ENCODE measurements around the gene ZNF408.
A peak's percentile ranks its signal among the peaks of the same experiment; 100 is the strongest.
"Not testable (repeated sequence)": the region's sequence is repeated elsewhere in the genome, so short reads cannot be mapped to it uniquely, and the experiment has no call there.

Gene ZNF408

GRCh38 chr11:46710821-46711269 lies 10.0 kb downstream of the ZNF408 start:
- H3K27me3 ChIP-seq (ENCODE audit: insufficient read depth, poor library complexity, severe bottlenecking), result no peaks in the 10 kb centered on the region
- peak; percentile 42; the same call in 1 of the 3 replicates for ATAC-seq (ENCODE audit: low read depth)
- no peak overlapping the region for H3K4me3 ChIP-seq (ENCODE audit: severe bottlenecking)
- TF ChIP-seq CTCF (IDR thresholded peaks at IDR 0.05; ENCODE audit: poor library complexity, severe bottlenecking), result no peak
- peaks cover 8% of the 10 kb centered on the region for H3K36me3 ChIP-seq (ENCODE audit: low read depth)
- no peaks in the 10 kb centered on the region for H3K9me3 ChIP-seq (ENCODE audit: severe bottlenecking)
- no peak for DNase-seq (ENCODE audit: low spot score)
- peak overlapping the region; percentile 1 for H3K27ac ChIP-seq (ENCODE audit: poor library complexity, severe bottlenecking)
- peaks cover 7% of the 10 kb centered on the region for H3K4me1 ChIP-seq (ENCODE audit: insufficient read depth, poor library complexity, severe bottlenecking)

GRCh38 chr11:46711303-46711702 lies 10.5 kb downstream of the ZNF408 start:
- ATAC-seq (ENCODE audit: low read depth), result no peak
- H3K27ac ChIP-seq (ENCODE audit: poor library complexity, severe bottlenecking), result peak overlapping the region; percentile 1

GRCh38 chr11:46712874-46713576 lies 12.2 kb downstream of the ZNF408 start:
- H3K4me1 ChIP-seq (ENCODE audit: insufficient read depth, poor library complexity, severe bottlenecking), result peaks cover 12% of the 10 kb centered on the region

More at GRCh38 chr11:46711303-46711702, 10.5 kb downstream of the ZNF408 start:
- H3K4me1 ChIP-seq (ENCODE audit: insufficient read depth, poor library complexity, severe bottlenecking), result peaks cover 7% of the 10 kb centered on the region
- no peak for DNase-seq (ENCODE audit: low spot score)
- 0 out of 2 replicates have a peak, but pooled peaks cover 4% of the 10 kb centered on the region for H3K36me3 ChIP-seq (ENCODE audit: low read depth)
- no peak for TF ChIP-seq CTCF (IDR thresholded peaks at IDR 0.05; ENCODE audit: poor library complexity, severe bottlenecking)
- no peaks in the 10 kb centered on the region for H3K9me3 ChIP-seq (ENCODE audit: severe bottlenecking)
- no peak overlapping the region for H3K4me3 ChIP-seq (ENCODE audit: severe bottlenecking)
- no peaks in the 10 kb centered on the region for H3K27me3 ChIP-seq (ENCODE audit: insufficient read depth, poor library complexity, severe bottlenecking)

GRCh38 chr11:46717825-46718154 lies 17.0 kb downstream of the ZNF408 start:
- not testable (repeated sequence) for DNase-seq (ENCODE audit: low spot score); ATAC-seq (ENCODE audit: low read depth); H3K36me3 ChIP-seq (ENCODE audit: low read depth); H3K9me3 ChIP-seq (ENCODE audit: severe bottlenecking); H3K4me3 ChIP-seq (ENCODE audit: severe bottlenecking); H3K27me3 ChIP-seq (ENCODE audit: insufficient read depth, poor library complexity, severe bottlenecking); H3K27ac ChIP-seq (ENCODE audit: poor library complexity, severe bottlenecking)
- H3K4me1 ChIP-seq (ENCODE audit: insufficient read depth, poor library complexity, severe bottlenecking), result peaks cover 14% of the 10 kb centered on the region

More at GRCh38 chr11:46712874-46713576, 12.2 kb downstream of the ZNF408 start:
- DNase-seq (ENCODE audit: low spot score) (no peak), ATAC-seq (ENCODE audit: low read depth) (no peak)
- TF ChIP-seq CTCF (IDR thresholded peaks at IDR 0.05; ENCODE audit: poor library complexity, severe bottlenecking), result no peak
- H3K27me3 ChIP-seq (ENCODE audit: insufficient read depth, poor library complexity, severe bottlenecking), result no peaks in the 10 kb centered on the region
- no peak overlapping the region for H3K27ac ChIP-seq (ENCODE audit: poor library complexity, severe bottlenecking)
- no peaks in the 10 kb centered on the region for H3K9me3 ChIP-seq (ENCODE audit: severe bottlenecking)
- H3K36me3 ChIP-seq (ENCODE audit: low read depth), result 0 out of 2 replicates have a peak, but pooled peaks cover 4% of the 10 kb centered on the region
- H3K4me3 ChIP-seq (ENCODE audit: severe bottlenecking), result no peak overlapping the region

GRCh38 chr11:46718155-46719019 lies 17.6 kb downstream of the ZNF408 start:
- DNase-seq (ENCODE audit: low spot score), result no peak
- H3K36me3 ChIP-seq (ENCODE audit: low read depth), result no peaks in the 10 kb centered on the region

More at GRCh38 chr11:46718155-46719019, 17.6 kb downstream of the ZNF408 start:
- Histone ChIP-seq H3K27ac (ENCODE audit: poor library complexity, severe bottlenecking) (no peak overlapping the region), H3K4me1 (ENCODE audit: insufficient read depth, poor library complexity, severe bottlenecking) (peaks cover 14% of the 10 kb centered on the region), H3K27me3 (ENCODE audit: insufficient read depth, poor library complexity, severe bottlenecking) (no peaks in the 10 kb centered on the region), H3K4me3 (ENCODE audit: severe bottlenecking) (no peak overlapping the region), H3K9me3 (ENCODE audit: severe bottlenecking) (no peaks in the 10 kb centered on the region)
- peak; percentile 48; the same call in 2 of the 3 replicates for ATAC-seq (ENCODE audit: low read depth)
- TF ChIP-seq CTCF (IDR thresholded peaks at IDR 0.05; ENCODE audit: poor library complexity, severe bottlenecking), result no peak

All from RWPE2 (cell line).